Measurements from ENCODE around the gene ADAM22. TPM values are rescaled to one million over a fixed set of nuclear protein-coding genes. Genes with fewer than 3 reads are reported as not detected.

The ADAM22 gene
- total and polyA plus RNA-seq, 2 experiments from 2014 or later, result 2.7 to 18.7 TPM

DNA sequence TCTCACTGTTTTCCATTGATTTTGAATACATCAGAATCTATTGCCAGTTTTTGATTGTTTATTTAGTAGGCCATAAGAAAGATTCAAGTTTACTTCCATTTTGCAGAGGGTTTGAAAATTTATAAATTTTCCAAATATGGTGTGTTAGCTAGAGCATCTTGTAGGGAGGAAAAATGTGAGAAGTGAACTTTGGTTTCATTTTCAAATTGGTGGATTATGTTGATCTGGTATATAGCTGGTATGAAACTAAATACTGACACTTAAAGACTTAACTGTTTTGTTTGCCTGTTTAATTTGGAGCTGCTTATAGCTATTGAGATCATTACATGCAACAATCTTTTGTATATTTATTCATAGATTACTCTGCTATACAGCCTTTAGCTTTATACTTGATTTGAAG is 108.1 kb downstream of the ADAM22 start:
- H3K4me1 ChIP-seq (ENCODE audit: insufficient read depth), result no peaks in the 10 kb centered on the region
- ATAC-seq (no peak), DNase-seq (ENCODE audit: low spot score) (no peak)
- no peak overlapping the region for H3K4me3 Mint-ChIP-seq
- H3K36me3 Mint-ChIP-seq (ENCODE audit: low read depth), result no peaks in the 10 kb centered on the region
- no peak for TF ChIP-seq NANOG (IDR thresholded peaks at IDR 0.05; ENCODE audit: borderline replicate concordance)
- no peak for TF ChIP-seq CTCF (conservative IDR thresholded peaks at IDR 0.05; ENCODE audit: low read depth in 2 of 2)
- no peak for TF ChIP-seq ETS1 (IDR thresholded peaks at IDR 0.05)
- no peak for TF ChIP-seq EZH2 (IDR thresholded peaks at IDR 0.05; ENCODE audit: low read depth, unreplicated experiment)
- no peak for TF ChIP-seq ZNF114 (CRISPR knock-in tag; IDR thresholded peaks at IDR 0.05)
- no peak for TF ChIP-seq EZH2phosphoT487 (IDR thresholded peaks at IDR 0.05; ENCODE audit: unreplicated experiment)
- TF ChIP-seq REST (IDR thresholded peaks at IDR 0.05; ENCODE audit: unreplicated experiment), result no peak
- no peak for TF ChIP-seq ZNF462 (CRISPR knock-in tag; IDR thresholded peaks at IDR 0.05)
- TF ChIP-seq JUNB (IDR thresholded peaks at IDR 0.05; ENCODE audit: unreplicated experiment), result no peak
- TF ChIP-seq POLR2AphosphoS5 (IDR thresholded peaks at IDR 0.05; ENCODE audit: low read depth), result no peak
- no peak for TF ChIP-seq ZNF331 (CRISPR knock-in tag; IDR thresholded peaks at IDR 0.05; ENCODE audit: low read depth)
- no peak for TF ChIP-seq CREB1 (CRISPR knock-in tag; IDR thresholded peaks at IDR 0.05; ENCODE audit: low read depth)
- H3K9me3 Mint-ChIP-seq, result no peaks in the 10 kb centered on the region; the same call in 2 of the 3 replicates
- no peak overlapping the region for H3K27ac Mint-ChIP-seq
- no peaks in the 10 kb centered on the region for H3F3A ChIP-seq (replicated peaks; ENCODE audit: low read depth)
- H3K79me2 ChIP-seq (replicated peaks; ENCODE audit: insufficient read depth), result no peaks in the 10 kb centered on the region
- H4K20me1 ChIP-seq (replicated peaks; ENCODE audit: insufficient read depth), result no peaks in the 10 kb centered on the region
- H3K36me3 ChIP-seq (ENCODE audit: insufficient read depth), result no peaks in the 10 kb centered on the region
- H3K4me1 Mint-ChIP-seq, result peaks cover 5% of the 10 kb centered on the region; the same call in 2 of the 3 replicates
- H3K27me3 ChIP-seq (ENCODE audit: insufficient read depth), result no peaks in the 10 kb centered on the region
- H3K27ac ChIP-seq (ENCODE audit: low read depth), result no peak overlapping the region
- peaks cover 3% of the 10 kb centered on the region; the same call in 1 of the 2 replicates for H3K9me2 ChIP-seq (ENCODE audit: insufficient read depth)
- no peaks in the 10 kb centered on the region for H3K27me3 Mint-ChIP-seq (ENCODE audit: insufficient read depth, low read depth, poor library complexity)
- no peak overlapping the region for H3K4me2 ChIP-seq
- no peak overlapping the region for H2AFZ ChIP-seq
- H3K4me3 ChIP-seq, result no peak overlapping the region

Measured in GM23338 (cell line).